HepG2 (cell line): ENCODE measurements around the gene HOXA4. TPM values are rescaled to one million over a fixed set of nuclear protein-coding genes. Genes with fewer than 3 reads are reported as not detected.

Experiments
- ATAC-seq: fragments of 200-7000 bp; cut with Tn5 transposase; 3 replicates; pipeline ENCODE4 v1.9.1; 2020; ENCODE audit warnings: mild to moderate bottlenecking, moderate library complexity
- BruUV-seq: library from RNA; stranded (reverse); fragments of 400-500 nt; replicated peaks from 2 replicates; lab custom pipeline; 2021; lab: Mats Ljungman, UMichigan
- CTCF ChIA-PET: fragments of 300-600 bp; formaldehyde crosslinking; extraction: SDS; loops from one replicate; lab custom pipeline; 2021; ENCODE audit warnings: low total read pairs, inconsistent platforms, low intra/inter-chr PET ratio; lab: Yijun Ruan, JAX
- POLR2A ChIA-PET: fragments of 350-600 bp; sonication (Branson Sonifier 250); formaldehyde crosslinking; loops from one replicate; lab custom pipeline; 2020; ENCODE audit warnings: antibody characterized with exemption, inconsistent platforms; lab: Yijun Ruan, JAX
- DNase-seq: peaks from one replicate; pipeline ENCODE4 v3.0.0-alpha.2; 2015; ENCODE audit warnings: low spot score
- FAIRE-seq: peaks from 3 replicates; lab custom pipeline; 2011; peaks lifted over from hg19 to GRCh38; lab: Jason Lieb, UNC
- H2AFZ ChIP-seq: one replicate; pipeline ENCODE4 v1.6.1; 2011; ENCODE audit warnings: low read length, inconsistent platforms
- H3K27ac ChIP-seq: fragments of 300-600 bp; 3 replicates; pipeline ENCODE4 v1.8.0; 2011; ENCODE audit warnings: mixed run types, mild to moderate bottlenecking, mixed read lengths, low read length, inconsistent platforms; ENCODE audit not compliant: insufficient read depth; ENCODE audit errors: extremely low read length
- H3K27me3 ChIP-seq, 2 experiments: fragments of 200-600 bp in 1 of 2; 2 replicates in 1 of 2; 3 replicates in 1 of 2; pipeline versions ENCODE4 v1.6.0 to v1.8.0; 2011; ENCODE audit warnings: low read length in 2 of 2, mild to moderate bottlenecking in 2 of 2, moderate library complexity in 2 of 2, inconsistent platforms in 1 of 2; ENCODE audit not compliant: insufficient read depth in 2 of 2, control insufficient read depth in 1 of 2
- H3K36me3 ChIP-seq, 2 experiments: fragments of 200-600 bp in 1 of 2; replicated peaks in 1 of 2; 2 replicates in 1 of 2; 3 replicates in 1 of 2; pipeline versions ENCODE4 v1.5.1 to v1.8.0; 2011; ENCODE audit warnings: low read length in 2 of 2, inconsistent platforms in 1 of 2; ENCODE audit not compliant: insufficient read depth in 2 of 2, control insufficient read depth in 1 of 2
- H3K4me1 ChIP-seq: 2 replicates; pipeline ENCODE4 v1.5.1; 2012; ENCODE audit warnings: low read length, inconsistent platforms; ENCODE audit not compliant: insufficient read depth
- H3K4me2 ChIP-seq: 2 replicates; pipeline ENCODE4 v1.6.0; 2011; ENCODE audit warnings: low read depth, low read length, inconsistent platforms
- H3K4me3 ChIP-seq, 3 experiments: fragments of 200-600 bp in 1 of 3; sonication (generic), shearing (Covaris generic) in 1 of 3; replicated peaks in 1 of 3; 2 replicates each; pipeline ENCODE4 v1.5.1; 2011 to 2016; ENCODE audit warnings: low read length in 3 of 3, inconsistent platforms in 2 of 3, low read depth in 2 of 3, mild to moderate bottlenecking in 2 of 3, control low read depth in 1 of 3, mixed read lengths in 1 of 3; ENCODE audit not compliant: insufficient read depth in 1 of 3
- H3K79me2 ChIP-seq: one replicate; pipeline ENCODE4 v1.6.1; 2011; ENCODE audit warnings: low read length, inconsistent platforms; ENCODE audit not compliant: insufficient read depth
- H3K9ac ChIP-seq: 2 replicates; pipeline ENCODE4 v1.6.0; 2011; ENCODE audit warnings: mild to moderate bottlenecking, low read depth, low read length, inconsistent platforms; ENCODE audit not compliant: insufficient read depth
- H3K9me3 ChIP-seq: 2 replicates; pipeline ENCODE4 v1.5.1; 2012; ENCODE audit warnings: mild to moderate bottlenecking, low read length
- H4K20me1 ChIP-seq: 2 replicates; pipeline ENCODE4 v1.6.0; 2011; ENCODE audit warnings: inconsistent platforms, mild to moderate bottlenecking, low read length, moderate library complexity; ENCODE audit not compliant: insufficient read depth
- AGO1 ChIP-seq: fragments of 200-400 bp; formaldehyde crosslinking; IDR thresholded peaks from 2 replicates; pipeline ENCODE4 v1.6.1; 2017; ENCODE audit warnings: mild to moderate bottlenecking, low read depth, low read length, moderate library complexity; ENCODE audit not compliant: poor library complexity, severe bottlenecking
- AGO2 ChIP-seq: fragments of 200-400 bp; formaldehyde crosslinking; optimal IDR thresholded peaks from 2 replicates; pipeline ENCODE3; 2017; ENCODE audit warnings: mild to moderate bottlenecking, low read depth, low read length, moderate library complexity
- CEBPB ChIP-seq: IDR thresholded peaks from 2 replicates; pipeline ENCODE4 v1.6.1; 2011; ENCODE audit warnings: low read depth, low read length, improper control_type of control experiment, borderline replicate concordance
- HOXA3 ChIP-seq: sonication (generic); formaldehyde crosslinking; IDR thresholded peaks from 2 replicates; pipeline ENCODE4 v1.5.0; 2020; ENCODE audit warnings: missing genetic modification reagents
- RBFOX2 ChIP-seq: fragments of 200-400 bp; formaldehyde crosslinking; IDR thresholded peaks from 2 replicates; pipeline ENCODE4 v1.6.1; 2017; ENCODE audit warnings: low read depth, mild to moderate bottlenecking, low read length
- TFDP1 ChIP-seq: IDR thresholded peaks from 2 replicates; pipeline ENCODE4 v1.6.1; 2016; ENCODE audit warnings: missing compliant biosample characterization, missing genetic modification reagents, borderline replicate concordance
- WGBS: methylation state at CpG from one replicate; pipeline ENCODE4 v1.1.6; 2017; ENCODE audit warnings: low lambda C conversion rate; 5-methylcytosine and 5-hydroxymethylcytosine counted together
- in situ Hi-C: cut with HindIII; loops from 2 replicates; pipeline ENCODE4 v1.10.0; 2017; ENCODE audit warnings: low pct_unique_long_range_greater_than_20kb; ENCODE audit not compliant: extremely low pct_ligation_motif_present
- intact Hi-C: fragments of 100-400 bp; cut with micrococcal nuclease; formaldehyde crosslinking; loops from one replicate; pipeline ENCODE4 v1.10.0; 2022; ENCODE audit not compliant: unreplicated experiment
- polyA plus RNA-seq, 8 experiments: library from polyadenylated mRNA; depleted of rRNA in 3 of 8; stranded (reverse) in 7 of 8; unstranded in 1 of 8; fragments of >200 nt; fragmentation: Illumina TruSeq in 4 of 8; extraction: Trizol in 4 of 8; gene quantifications; 2 replicates each; pipeline versions ENCODE4 v1.2.1 to v1.2.3, GENCODE V29; 2011 to 2016; ENCODE audit warnings: low read depth in 4 of 8, missing spikeins in 1 of 8, mixed read lengths in 1 of 8; ENCODE audit not compliant: insufficient read depth in 1 of 8
- total RNA-seq, 5 experiments: library from RNA; depleted of rRNA; stranded (reverse); fragments of >200 nt; fragmentation: Illumina TruSeq; extraction: Trizol; gene quantifications; 2 replicates each; pipeline ENCODE4 v1.2.3, GENCODE V29; 2016; ENCODE audit warnings: low read depth in 1 of 5

HOXA4 gene
- total and polyA plus RNA-seq, 2 of the 13 experiments (the other 11 are each of a cell fraction or from before 2014, with no cell fraction given) = 2.4 to 5.4 TPM

DNA sequence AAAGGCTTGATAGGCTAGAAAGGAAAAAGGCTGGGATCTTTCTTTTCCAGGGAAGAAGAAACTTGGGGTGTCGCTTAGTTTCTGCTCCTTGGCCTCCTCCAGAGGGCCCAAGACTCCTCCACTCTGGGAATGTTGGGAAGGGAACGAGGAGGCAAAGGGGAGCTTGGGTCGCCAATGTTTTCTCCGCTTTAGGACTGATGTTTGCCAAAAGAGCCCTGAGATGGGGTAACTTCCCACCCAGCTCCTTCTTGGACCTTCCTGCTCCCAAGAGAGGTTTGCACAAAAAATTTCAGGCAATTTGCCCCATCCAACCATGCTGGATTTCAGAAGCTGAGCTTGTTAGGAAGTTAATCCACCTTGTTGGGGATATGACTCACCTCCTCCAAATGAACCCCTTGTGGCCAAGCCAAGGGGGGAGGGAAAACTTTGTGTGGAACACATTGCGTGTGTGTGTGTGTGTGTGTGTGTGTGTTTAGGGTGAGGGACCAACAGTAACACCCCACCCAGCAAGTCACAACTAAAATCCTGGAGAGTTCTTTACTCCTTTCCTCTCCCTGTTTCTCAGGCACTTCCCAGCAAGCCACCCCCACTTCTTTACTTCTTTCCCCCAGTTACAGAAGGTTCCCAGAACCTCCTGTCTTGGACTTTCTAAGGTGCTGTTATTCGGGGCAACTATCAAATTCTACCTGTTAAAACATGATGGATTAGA lies 19.4 kb downstream of the HOXA4 start (continued):
- TF ChIP-seq TFDP1 (CRISPR knock-in tag) (no peak), AGO1 (no peak)

DNA sequence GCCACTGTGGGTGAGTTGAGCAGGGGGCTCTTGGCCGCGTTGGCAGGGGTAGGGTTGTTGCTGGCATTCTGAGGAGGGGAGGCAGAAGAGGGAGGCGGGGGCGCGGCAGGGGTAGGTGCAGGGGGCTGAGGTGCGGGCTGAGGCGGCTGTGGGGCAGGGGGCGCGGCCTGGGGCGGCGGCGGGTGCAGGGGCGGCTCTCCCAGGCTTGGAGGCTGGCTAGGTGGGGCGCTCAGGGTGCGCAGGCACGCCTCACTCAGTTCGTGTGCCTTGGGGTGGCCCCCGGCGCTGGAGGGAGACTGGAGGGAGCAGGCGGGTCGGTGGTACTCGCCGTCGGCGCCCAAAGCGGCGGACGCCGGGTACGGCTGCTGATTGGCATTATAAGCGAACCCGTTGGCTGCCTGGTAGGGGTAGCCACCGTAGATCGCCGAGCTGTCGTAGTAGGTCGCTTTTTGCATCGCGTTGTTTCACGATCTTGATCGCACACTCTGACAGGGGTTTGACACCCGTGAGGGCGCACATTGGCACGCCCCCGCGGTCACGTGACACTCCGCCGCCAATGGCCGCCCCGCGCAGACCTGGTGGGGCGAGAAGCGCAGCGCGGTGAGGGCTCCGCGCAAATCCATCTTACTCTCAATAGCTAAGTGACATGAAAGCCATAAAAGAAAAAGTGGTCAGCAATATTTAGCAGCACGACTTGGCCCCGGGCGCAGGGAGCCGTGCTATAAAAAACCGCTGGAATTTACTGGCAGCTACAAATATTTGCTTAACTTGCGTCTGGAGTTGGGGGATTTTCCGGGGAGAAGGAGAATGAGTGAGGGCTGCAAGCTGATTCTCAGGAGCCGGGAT lies 20.1 kb downstream of the HOXA4 start:
- H3K9ac ChIP-seq = no peak overlapping the region
- H3K4me1 ChIP-seq = peaks cover 12% of the 10 kb centered on the region; the same call in 1 of the 2 replicates
- ChIA-PET CTCF (no interaction called here), POLR2A (interaction anchor here (0.7 to 3.8 kb wide), 2 partner anchors 11 to 20 kb away, joined by 3 to 55 read pairs; partner anchors contain the start of gene HOXA4)
- FAIRE-seq = no peak
- intact Hi-C loops = no loop called here
- no peak for ATAC-seq
- no peak overlapping the region for H3K4me2 ChIP-seq
- no peak for DNase-seq
- H4K20me1 ChIP-seq = peaks cover 5% of the 10 kb centered on the region; the same call in 1 of the 2 replicates
- 97% methylated on average over 66 of the region's 66 CpGs for WGBS
- H3K79me2 ChIP-seq = peaks cover 12% of the 10 kb centered on the region
- H3K27ac ChIP-seq = no peak overlapping the region
- no peaks in the 10 kb centered on the region for H3K27me3 ChIP-seq
- peaks cover 2 to 7% of the 10 kb centered on the region in 2 experiments; a peak in 2 of 5 replicates for H3K36me3 ChIP-seq
- in situ Hi-C loops = no loop called here
- BruUV-seq = no TSS peak
- no peak for TF ChIP-seq CEBPB
- 0 out of 2 replicates have a peak, but pooled peaks have one; percentile 11 for TF ChIP-seq HOXA3 (CRISPR knock-in tag)
- TF ChIP-seq AGO2 = peak; percentile 81
- 0 out of 2 replicates have a peak, but pooled peaks have one; percentile 40 for TF ChIP-seq RBFOX2
- no peak overlapping the region for H2AFZ ChIP-seq
- H3K9me3 ChIP-seq = no peaks in the 10 kb centered on the region
- no peak overlapping the region for H3K4me3 ChIP-seq
